CD4-positive, alpha-beta memory T cell (primary cell): ENCODE data around the gene RPRD1A. TPM values are rescaled to one million over a fixed set of nuclear protein-coding genes. Genes with fewer than 3 reads are reported as not detected.

ENCODE experiments used
- CTCF ChIA-PET: fragments of 350-600 bp; sonication (Branson Sonifier 250); formaldehyde crosslinking; loops from one replicate; lab custom pipeline; 2021; ENCODE audit warnings: inconsistent platforms; ENCODE audit not compliant: partially characterized antibody; lab: Charles Lee
- POLR2A ChIA-PET: fragments of 350-600 bp; sonication (Branson Sonifier 250); formaldehyde crosslinking; loops from one replicate; lab custom pipeline; 2021; ENCODE audit not compliant: partially characterized antibody; lab: Charles Lee
- DNase-seq, 5 donors: peaks; one replicate each; pipeline versions ENCODE4 v3.0.0 to v3.0.0-alpha.2; 2020 to 2022; ENCODE audit warnings: mixed read lengths in 1 of 5
- H3K27ac ChIP-seq: one replicate; pipeline ENCODE4 v1.7.0; 2013; ENCODE audit warnings: low read depth, low read length
- H3K27me3 ChIP-seq: 2 replicates; pipeline ENCODE4 v1.7.0; 2013; ENCODE audit warnings: mild to moderate bottlenecking, low read length, moderate library complexity; ENCODE audit not compliant: insufficient read depth
- H3K36me3 ChIP-seq: 2 replicates; pipeline ENCODE4 v1.7.0; 2013; ENCODE audit warnings: mild to moderate bottlenecking, low read length, moderate library complexity; ENCODE audit not compliant: insufficient read depth
- H3K4me1 ChIP-seq: 2 replicates; pipeline ENCODE4 v1.7.0; 2013; ENCODE audit warnings: mild to moderate bottlenecking, low read length, moderate library complexity; ENCODE audit not compliant: insufficient read depth
- H3K4me3 ChIP-seq, 2 donors: one replicate each; pipeline ENCODE4 v1.7.0; 2013; ENCODE audit warnings: low read length in 2 of 2, mild to moderate bottlenecking in 1 of 2
- H3K9me3 ChIP-seq, 2 donors: one replicate each; pipeline ENCODE4 v1.7.0; 2013; ENCODE audit warnings: low read length in 2 of 2, control low read depth in 1 of 2; ENCODE audit not compliant: control insufficient read depth in 1 of 2
- H3K27ac Mint-ChIP-seq, 7 donors: one replicate each; pipeline ENCODE4 v1.8.0; 2020 to 2021; ENCODE audit warnings: mixed read lengths in 7 of 7, mild to moderate bottlenecking in 6 of 7, inconsistent platforms in 3 of 7, moderate library complexity in 3 of 7
- H3K27me3 Mint-ChIP-seq, 2 donors: one replicate each; pipeline ENCODE4 v1.8.0; 2020 to 2021; ENCODE audit warnings: mixed read lengths in 2 of 2
- H3K36me3 Mint-ChIP-seq, 2 donors: one replicate each; pipeline ENCODE4 v1.8.0; 2020 to 2021; ENCODE audit warnings: mixed read lengths in 2 of 2, inconsistent platforms in 1 of 2, mild to moderate bottlenecking in 1 of 2
- H3K4me1 Mint-ChIP-seq, 4 donors: one replicate each; pipeline ENCODE4 v1.8.0; 2020 to 2021; ENCODE audit warnings: mixed read lengths in 4 of 4, mild to moderate bottlenecking in 1 of 4
- H3K4me3 Mint-ChIP-seq, 8 donors: one replicate each; pipeline ENCODE4 v1.8.0; 2020 to 2021; ENCODE audit warnings: mixed read lengths in 8 of 8, mild to moderate bottlenecking in 7 of 8, moderate library complexity in 6 of 8, inconsistent platforms in 3 of 8
- H3K9me3 Mint-ChIP-seq, 8 donors: one replicate each; pipeline ENCODE4 v1.8.0; 2020 to 2021; ENCODE audit warnings: mixed read lengths in 8 of 8, mild to moderate bottlenecking in 5 of 8, inconsistent platforms in 3 of 8, moderate library complexity in 1 of 8
- intact Hi-C: fragments of 100-400 bp; cut with micrococcal nuclease; formaldehyde crosslinking; loops from one replicate; pipeline ENCODE4 v1.15.1; 2023
- polyA plus RNA-seq, 2 donors: library from polyadenylated mRNA; unstranded; fragments of 300-500 nt; fragmentation: Illumina TruSeq; gene quantifications; one replicate each; pipeline ENCODE4 v1.2.3, GENCODE V29; 2021
- total RNA-seq, 2 experiments: library from RNA; stranded (reverse); gene quantifications; one replicate each; pipeline ENCODE4 v1.2.3, GENCODE V29; 2021

RPRD1A gene
- total and polyA plus RNA-seq, 4 experiments from 2014 or later, result 6.1 to 42.3 (median 26.5) TPM

- Mint-ChIP-seq H3K36me3 (peaks cover 58 to 68% of the 10 kb centered on the region in 2 donors), H3K4me1 (peaks cover 11 to 18% (median 15%) of the 10 kb centered on the region in 4 donors), H3K9me3 (peaks cover 0 to 2% (median 0%) of the 10 kb centered on the region in 8 donors), H3K4me3 (no peak overlapping the region), H3K27ac (peak overlapping the region in 1 of 7 donors; percentile 17), H3K27me3 (no peaks in the 10 kb centered on the region)
- POLR2A ChIA-PET, result no interaction called here
- Histone ChIP-seq H3K4me3 (no peak overlapping the region), H3K9me3 (no peaks in the 10 kb centered on the region), H3K4me1 (peaks cover 8% of the 10 kb centered on the region), H3K36me3 (peaks cover 54% of the 10 kb centered on the region), H3K27ac (no peak overlapping the region), H3K27me3 (no peaks in the 10 kb centered on the region)
- CTCF ChIA-PET, result no interaction called here
- intact Hi-C loops, result no loop called here
- no peak for DNase-seq
These were observed 88.2 kb downstream of the RPRD1A start for GRCh38 chr18:35979112-35979511.

- Mint-ChIP-seq H3K9me3 (peaks cover 0 to 1% (median 0%) of the 10 kb centered on the region in 8 donors), H3K36me3 (peaks cover 30 to 56% of the 10 kb centered on the region in 2 donors), H3K4me1 (peaks cover 39 to 50% (median 44%) of the 10 kb centered on the region in 4 donors), H3K27me3 (no peaks in the 10 kb centered on the region), H3K27ac (peak overlapping the region in 6 of 7 donors; percentile 44 to 98 (median 96)), H3K4me3 (peak overlapping the region; percentile 85 to 98 (median 95))
- peaks cover 39% of the 10 kb centered on the region for H3K36me3 ChIP-seq
- H3K27ac ChIP-seq, result peak overlapping the region; percentile 3
- no peak for DNase-seq
- peaks cover 41% of the 10 kb centered on the region for H3K4me1 ChIP-seq
- intact Hi-C loops, result loop anchor here (5.0 kb wide), 2 partner anchors 682 to 997 kb away; partner anchors contain the start of gene ZSCAN30
- no peak overlapping the region for H3K4me3 ChIP-seq
- no peaks in the 10 kb centered on the region for H3K9me3 ChIP-seq
- no peaks in the 10 kb centered on the region for H3K27me3 ChIP-seq
- ChIA-PET POLR2A (interaction anchor here (2.8 to 4.0 kb wide), 2 partner anchors 93 to 156 kb away, joined by 17 to 31 read pairs; partner anchors contain the start of genes ELP2, RPRD1A and SLC39A6), CTCF (interaction anchor here (2.2 kb wide), 2 partner anchors 10 to 43 kb away, joined by 6 read pairs; no protein-coding TSS in a partner anchor)
These were observed 93.2 kb downstream of the RPRD1A start for GRCh38 chr18:35974181-35974580.

- H3K27ac ChIP-seq, result peak overlapping the region; percentile 72
- Mint-ChIP-seq H3K36me3 (peaks cover 28 to 50% of the 10 kb centered on the region in 2 donors), H3K27me3 (no peaks in the 10 kb centered on the region), H3K9me3 (peaks cover 0 to 1% (median 0%) of the 10 kb centered on the region in 8 donors), H3K4me1 (peaks cover 39 to 55% (median 47%) of the 10 kb centered on the region in 4 donors), H3K4me3 (peak overlapping the region; percentile 91 to 98 (median 96)), H3K27ac (peak overlapping the region; percentile 77 to 98 (median 97))
- no peaks in the 10 kb centered on the region for H3K27me3 ChIP-seq
- H3K4me1 ChIP-seq, result peaks cover 44% of the 10 kb centered on the region
- DNase-seq, result no peak
- intact Hi-C loops, result loop anchor here (2.0 to 5.0 kb wide), 4 partner anchors 597 to 996 kb away; partner anchors contain the start of genes MAPRE2, ZNF396 and ZSCAN30
- H3K4me3 ChIP-seq, result peak overlapping the region in 1 of 2 donors; percentile 92
- peaks cover 35% of the 10 kb centered on the region for H3K36me3 ChIP-seq
- CTCF ChIA-PET, result interaction anchor here (2.2 kb wide), 1 partner anchor 43 kb away, joined by 6 read pairs; no protein-coding TSS in a partner anchor
- H3K9me3 ChIP-seq, result no peaks in the 10 kb centered on the region
- POLR2A ChIA-PET, result interaction anchor here (2.0 to 4.0 kb wide), 3 partner anchors 94 to 476 kb away, joined by 16 to 31 read pairs (median 17); partner anchors contain the start of genes ELP2, INO80C, RPRD1A and SLC39A6
These were observed 93.7 kb downstream of the RPRD1A start for GRCh38 chr18:35973650-35974049.

DNA sequence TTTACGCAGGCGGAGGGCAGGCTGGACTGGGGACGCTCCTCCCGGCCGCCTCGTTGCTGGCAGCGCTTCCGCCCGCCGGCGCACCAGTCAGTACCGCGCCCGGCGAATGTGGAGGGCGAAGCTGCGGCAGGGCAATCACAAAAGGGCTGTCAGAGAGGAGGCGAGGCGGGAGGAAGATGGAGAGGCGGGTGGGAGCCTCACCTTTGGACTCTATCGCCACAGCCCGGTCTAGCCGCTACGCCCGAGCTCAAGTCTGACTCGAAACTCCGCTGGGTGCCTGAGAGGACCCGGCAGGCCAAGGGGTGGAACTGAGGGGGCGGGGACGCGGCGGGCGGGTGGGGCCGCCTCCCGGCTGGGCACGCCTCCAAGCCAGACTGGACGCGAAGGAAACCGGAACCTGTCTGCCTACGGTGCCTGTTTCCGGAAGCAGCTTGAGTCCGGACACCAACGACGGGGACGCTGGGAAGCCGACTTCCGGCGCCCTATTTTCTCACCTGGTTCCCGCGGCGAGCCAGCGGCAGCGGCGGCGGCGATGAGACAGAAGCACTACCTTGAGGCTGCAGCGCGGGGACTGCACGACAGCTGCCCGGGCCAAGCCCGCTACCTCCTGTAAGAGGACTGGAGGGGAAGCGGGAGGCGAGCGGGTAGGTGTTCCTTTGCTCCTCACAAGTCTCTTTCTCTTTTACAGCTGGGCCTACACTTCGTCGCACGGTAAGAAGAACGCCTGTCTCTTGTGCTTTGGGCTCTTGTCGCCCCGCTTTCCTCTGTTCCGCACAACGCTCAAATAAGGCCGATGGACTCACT, 95.0 kb downstream of the RPRD1A start, which contains the start of gene RMP24:
TSS of gene RMP24 (plus strand) at position 483 of the 804 bp plus-strand sequence.
- peaks cover 51% of the 10 kb centered on the region for H3K4me1 ChIP-seq
- H3K27me3 ChIP-seq, result no peaks in the 10 kb centered on the region
- Mint-ChIP-seq H3K36me3 (peaks cover 15 to 38% of the 10 kb centered on the region in 2 donors), H3K4me1 (peaks cover 38 to 67% (median 52%) of the 10 kb centered on the region in 4 donors), H3K9me3 (peaks cover 0 to 1% (median 0%) of the 10 kb centered on the region in 8 donors), H3K27ac (peak within 1 kb of the TSS; percentile 92 to 99 (median 98)), H3K27me3 (no peaks in the 10 kb centered on the region), H3K4me3 (peak within 1 kb of the TSS; percentile 91 to 98 (median 96))
- ChIA-PET POLR2A (interaction anchor here (0.7 to 4.0 kb wide), 14 partner anchors 12 to 931 kb away, joined by 3 to 31 read pairs (median 5); partner anchors contain the start of genes ELP2, INO80C, KIAA1328 and MAPRE2), CTCF (interaction anchor here (1.2 to 2.2 kb wide), 2 partner anchors 22 to 45 kb away, joined by 4 to 6 read pairs; no protein-coding TSS in a partner anchor)
- peaks cover 22% of the 10 kb centered on the region for H3K36me3 ChIP-seq
- peak; percentile 91 to 94 (median 93) for DNase-seq
- peak within 1 kb of the TSS; percentile 84 to 92 for H3K4me3 ChIP-seq
- no peaks in the 10 kb centered on the region for H3K9me3 ChIP-seq
- intact Hi-C loops, result loop anchor here (1.0 to 5.0 kb wide), 11 partner anchors 22 to 995 kb away; partner anchors contain the start of genes ELP2, INO80C, MAPRE2 and RPRD1A
- peak within 1 kb of the TSS; percentile 72 for H3K27ac ChIP-seq

DNA sequence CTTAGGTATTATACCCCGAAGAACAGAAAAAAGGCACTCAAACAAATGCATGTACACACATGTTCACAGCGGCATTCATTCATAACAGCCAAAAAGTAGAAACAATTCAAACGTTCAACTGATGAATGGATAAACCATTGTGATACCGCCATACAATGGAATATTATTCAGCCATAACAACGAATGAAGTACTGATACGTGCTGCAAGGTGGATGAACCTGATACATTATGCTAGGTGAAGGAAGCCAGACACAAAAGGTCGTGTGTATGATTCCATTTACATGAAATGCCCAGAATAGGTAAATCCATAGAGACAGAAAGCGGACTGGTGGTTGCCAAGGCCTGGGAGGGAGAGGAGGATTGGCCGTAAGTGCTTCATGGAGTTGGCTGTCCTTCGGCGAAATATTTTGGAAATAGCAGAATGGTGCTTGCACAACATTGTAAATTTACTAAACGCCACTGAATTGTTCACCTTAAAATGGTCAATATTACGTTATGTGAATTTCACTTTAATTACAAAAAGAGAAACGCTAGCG, 95.6 kb downstream of the RPRD1A start:
- peak overlapping the region; percentile 91 to 98 (median 96) for H3K4me3 Mint-ChIP-seq
- H3K36me3 Mint-ChIP-seq, result peaks cover 11 to 34% of the 10 kb centered on the region in 2 donors
- Histone ChIP-seq H3K27ac (peak overlapping the region; percentile 72), H3K4me3 (peak overlapping the region; percentile 84 to 92), H3K36me3 (peaks cover 18% of the 10 kb centered on the region), H3K27me3 (no peaks in the 10 kb centered on the region), H3K9me3 (no peaks in the 10 kb centered on the region), H3K4me1 (peaks cover 51% of the 10 kb centered on the region)
- POLR2A ChIA-PET, result interaction anchor here (0.9 to 4.0 kb wide), 11 partner anchors 13 to 930 kb away, joined by 3 to 31 read pairs (median 6); partner anchors contain the start of genes ELP2, INO80C, KIAA1328 and MAPRE2
- peak overlapping the region; percentile 92 to 99 (median 97) for H3K27ac Mint-ChIP-seq
- no peaks in the 10 kb centered on the region for H3K27me3 Mint-ChIP-seq
- CTCF ChIA-PET, result interaction anchor here (1.2 kb wide), 1 partner anchor 21 kb away, joined by 4 read pairs; no protein-coding TSS in a partner anchor
- intact Hi-C loops, result loop anchor here (1.0 to 5.0 kb wide), 11 partner anchors 21 to 994 kb away; partner anchors contain the start of genes ELP2, INO80C, MAPRE2 and RPRD1A
- DNase-seq, result no peak
- H3K4me1 Mint-ChIP-seq, result peaks cover 39 to 69% (median 53%) of the 10 kb centered on the region in 4 donors
- peaks cover 0 to 1% (median 0%) of the 10 kb centered on the region in 8 donors for H3K9me3 Mint-ChIP-seq

DNA sequence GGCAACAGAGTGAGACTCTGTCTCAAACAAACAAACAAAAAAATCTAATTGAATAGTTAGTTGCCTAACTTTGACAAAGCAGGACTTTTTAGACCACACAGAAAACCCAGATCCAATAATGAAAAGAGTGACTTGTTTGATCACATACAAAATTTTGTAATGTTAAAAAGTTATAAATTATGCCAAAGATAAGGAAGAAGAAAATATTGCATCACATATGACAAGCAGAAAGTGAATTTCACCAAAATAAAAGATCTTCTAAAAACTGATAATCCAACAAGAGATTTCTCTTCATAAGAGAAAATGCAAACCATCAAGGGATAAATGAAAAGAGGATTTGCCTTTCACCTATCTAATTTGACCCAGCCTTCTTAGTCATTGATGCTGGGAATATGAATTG, 97.7 kb downstream of the RPRD1A start:
- no peaks in the 10 kb centered on the region for H3K27me3 Mint-ChIP-seq
- H3K36me3 Mint-ChIP-seq, result peaks cover 0 to 20% of the 10 kb centered on the region in 2 donors
- ChIA-PET CTCF (no interaction called here), POLR2A (interaction anchor here (1.3 kb wide), 1 partner anchor 19 kb away, joined by 3 read pairs; no protein-coding TSS in a partner anchor)
- no peaks in the 10 kb centered on the region for H3K9me3 ChIP-seq
- peaks cover 49% of the 10 kb centered on the region for H3K4me1 ChIP-seq
- peak overlapping the region in 7 of 8 donors; percentile 45 to 96 (median 89) for H3K4me3 Mint-ChIP-seq
- peak overlapping the region; percentile 44 for H3K27ac ChIP-seq
- H3K27ac Mint-ChIP-seq, result peak overlapping the region; percentile 68 to 97 (median 83)
- no peaks in the 10 kb centered on the region for H3K27me3 ChIP-seq
- DNase-seq, result no peak
- intact Hi-C loops, result loop anchor here (5.0 kb wide), 2 partner anchors 677 to 992 kb away; partner anchors contain the start of gene ZSCAN30
- peaks cover 0 to 1% (median 0%) of the 10 kb centered on the region in 8 donors for H3K9me3 Mint-ChIP-seq
- no peak overlapping the region for H3K4me3 ChIP-seq
- H3K4me1 Mint-ChIP-seq, result peaks cover 32 to 64% (median 46%) of the 10 kb centered on the region in 4 donors
- peaks cover under 1% of the 10 kb centered on the region for H3K36me3 ChIP-seq
